ENCODE results near the gene SQSTM1. TPM values are rescaled to one million over a fixed set of nuclear protein-coding genes. Genes with fewer than 3 reads are reported as not detected.

Gene SQSTM1
- total RNA-seq, 1 donor from 2014 or later, result 297 TPM

GRCh38 chr5:179836225-179837019 is 15.7 kb downstream of the SQSTM1 start:
- H3K27ac Mint-ChIP-seq (ENCODE audit: unreplicated experiment), result peak overlapping the region; percentile 83
- H3K4me1 Mint-ChIP-seq (ENCODE audit: low read depth), result no peaks in the 10 kb centered on the region
- no peaks in the 10 kb centered on the region for H3K27me3 Mint-ChIP-seq (ENCODE audit: low read depth)
- peak; percentile 65 for DNase-seq (ENCODE audit: low spot score)
- H3K9me3 Mint-ChIP-seq (ENCODE audit: low read depth), result no peaks in the 10 kb centered on the region
- TF ChIP-seq, protein P1, sequence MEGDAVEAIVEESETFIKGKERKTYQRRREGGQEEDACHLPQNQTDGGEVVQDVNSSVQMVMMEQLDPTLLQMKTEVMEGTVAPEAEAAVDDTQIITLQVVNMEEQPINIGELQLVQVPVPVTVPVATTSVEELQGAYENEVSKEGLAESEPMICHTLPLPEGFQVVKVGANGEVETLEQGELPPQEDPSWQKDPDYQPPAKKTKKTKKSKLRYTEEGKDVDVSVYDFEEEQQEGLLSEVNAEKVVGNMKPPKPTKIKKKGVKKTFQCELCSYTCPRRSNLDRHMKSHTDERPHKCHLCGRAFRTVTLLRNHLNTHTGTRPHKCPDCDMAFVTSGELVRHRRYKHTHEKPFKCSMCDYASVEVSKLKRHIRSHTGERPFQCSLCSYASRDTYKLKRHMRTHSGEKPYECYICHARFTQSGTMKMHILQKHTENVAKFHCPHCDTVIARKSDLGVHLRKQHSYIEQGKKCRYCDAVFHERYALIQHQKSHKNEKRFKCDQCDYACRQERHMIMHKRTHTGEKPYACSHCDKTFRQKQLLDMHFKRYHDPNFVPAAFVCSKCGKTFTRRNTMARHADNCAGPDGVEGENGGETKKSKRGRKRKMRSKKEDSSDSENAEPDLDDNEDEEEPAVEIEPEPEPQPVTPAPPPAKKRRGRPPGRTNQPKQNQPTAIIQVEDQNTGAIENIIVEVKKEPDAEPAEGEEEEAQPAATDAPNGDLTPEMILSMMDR (IDR thresholded peaks at IDR 0.05), result no peak
- peaks cover 36% of the 10 kb centered on the region for H3K36me3 Mint-ChIP-seq (ENCODE audit: low read depth)
- H3K4me3 Mint-ChIP-seq (ENCODE audit: unreplicated experiment), result no peak overlapping the region

DNA sequence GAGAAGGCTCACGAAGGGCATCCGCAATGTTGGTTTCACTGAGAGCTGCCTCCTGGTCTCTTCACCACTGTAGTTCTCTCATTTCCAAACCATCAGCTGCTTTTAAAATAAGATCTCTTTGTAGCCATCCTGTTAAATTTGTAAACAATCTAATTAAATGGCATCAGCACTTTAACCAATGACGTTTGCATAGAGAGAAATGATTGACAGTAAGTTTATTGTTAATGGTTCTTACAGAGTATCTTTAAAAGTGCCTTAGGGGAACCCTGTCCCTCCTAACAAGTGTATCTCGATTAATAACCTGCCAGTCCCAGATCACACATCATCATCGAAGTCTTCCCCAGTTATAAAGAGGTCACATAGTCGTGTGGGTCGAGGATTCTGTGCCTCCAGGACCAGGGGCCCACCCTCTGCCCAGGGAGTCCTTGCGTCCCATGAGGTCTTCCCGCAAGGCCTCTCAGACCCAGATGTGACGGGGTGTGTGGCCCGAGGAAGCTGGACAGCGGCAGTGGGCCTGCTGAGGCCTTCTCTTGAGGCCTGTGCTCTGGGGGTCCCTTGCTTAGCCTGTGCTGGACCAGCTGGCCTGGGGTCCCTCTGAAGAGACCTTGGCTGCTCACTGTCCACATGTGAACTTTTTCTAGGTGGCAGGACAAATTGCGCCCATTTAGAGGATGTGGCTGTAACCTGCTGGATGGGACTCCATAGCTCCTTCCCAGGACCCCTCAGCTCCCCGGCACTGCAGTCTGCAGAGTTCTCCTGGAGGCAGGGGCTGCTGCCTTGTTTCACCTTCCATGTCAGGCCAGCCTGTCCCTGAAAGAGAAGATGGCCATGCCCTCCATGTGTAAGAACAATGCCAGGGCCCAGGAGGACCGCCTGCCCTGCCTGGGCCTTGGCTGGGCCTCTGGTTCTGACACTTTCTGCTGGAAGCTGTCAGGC is 16.6 kb downstream of the SQSTM1 start:
- Mint-ChIP-seq H3K27me3 (ENCODE audit: low read depth) (no peaks in the 10 kb centered on the region), H3K9me3 (ENCODE audit: low read depth) (no peaks in the 10 kb centered on the region), H3K27ac (ENCODE audit: unreplicated experiment) (peak overlapping the region; percentile 83), H3K4me3 (ENCODE audit: unreplicated experiment) (no peak overlapping the region), H3K4me1 (ENCODE audit: low read depth) (no peaks in the 10 kb centered on the region), H3K36me3 (ENCODE audit: low read depth) (peaks cover 34% of the 10 kb centered on the region)
- peak; percentile 88 for DNase-seq (ENCODE audit: low spot score)
- TF ChIP-seq, protein P1 (IDR thresholded peaks at IDR 0.05), result no peak

- no peaks in the 10 kb centered on the region for H3K4me1 Mint-ChIP-seq (ENCODE audit: low read depth)
- DNase-seq (ENCODE audit: low spot score), result peak; percentile 75
- no peaks in the 10 kb centered on the region for H3K9me3 Mint-ChIP-seq (ENCODE audit: low read depth)
- H3K4me3 Mint-ChIP-seq (ENCODE audit: unreplicated experiment), result no peak overlapping the region
- peak overlapping the region; percentile 32 for H3K27ac Mint-ChIP-seq (ENCODE audit: unreplicated experiment)
- peaks cover 22% of the 10 kb centered on the region for H3K36me3 Mint-ChIP-seq (ENCODE audit: low read depth)
- H3K27me3 Mint-ChIP-seq (ENCODE audit: low read depth), result no peaks in the 10 kb centered on the region
- TF ChIP-seq, protein P1 (IDR thresholded peaks at IDR 0.05), result no peak
Measured at GRCh38 chr5:179839328-179840256, 18.9 kb downstream of the SQSTM1 start.

GRCh38 chr5:179840321-179840720 is 19.6 kb downstream of the SQSTM1 start:
- H3K4me1 Mint-ChIP-seq (ENCODE audit: low read depth), result no peaks in the 10 kb centered on the region
- peak; percentile 68 for DNase-seq (ENCODE audit: low spot score)
- H3K27ac Mint-ChIP-seq (ENCODE audit: unreplicated experiment), result no peak overlapping the region
- peaks cover 25% of the 10 kb centered on the region for H3K36me3 Mint-ChIP-seq (ENCODE audit: low read depth)
- TF ChIP-seq, protein P1 (IDR thresholded peaks at IDR 0.05), result no peak
- no peak overlapping the region for H3K4me3 Mint-ChIP-seq (ENCODE audit: unreplicated experiment)
- H3K27me3 Mint-ChIP-seq (ENCODE audit: low read depth), result no peaks in the 10 kb centered on the region
- peaks cover 4% of the 10 kb centered on the region for H3K9me3 Mint-ChIP-seq (ENCODE audit: low read depth)

Measured in chondrocyte (in vitro differentiated cells).